ENCODE measurements around the gene WWP2. TPM values are rescaled to one million over a fixed set of nuclear protein-coding genes. Genes with fewer than 3 reads are reported as not detected.

Gene WWP2
- total RNA-seq, 6 donors from 2014 or later, result 59.5 to 125 (median 82.3) TPM

GRCh38 chr16:69909043-69909442 lies 146.9 kb downstream of the WWP2 start:
- no peak for ATAC-seq (ENCODE audit: low FRiP score in 2 of 2)
- peaks cover 0 to 35% (median 19%) of the 10 kb centered on the region in 4 donors for H3K36me3 ChIP-seq
- 95 to 97% methylated on average over 8 of the region's 8 CpGs for WGBS, 2 donors
- no peak for DNase-seq
- no peaks in the 10 kb centered on the region for H3K9me3 ChIP-seq
- H3K4me3 ChIP-seq, result no peak overlapping the region
- TF ChIP-seq CTCF (IDR thresholded peaks at IDR 0.05) (no peak), EP300 (IDR thresholded peaks at IDR 0.05) (no peak)
- H3K27me3 ChIP-seq, result no peaks in the 10 kb centered on the region
- no peaks in the 10 kb centered on the region for H3K4me1 ChIP-seq
- no peak overlapping the region for H3K27ac ChIP-seq

- H3K4me1 ChIP-seq, result no peaks in the 10 kb centered on the region
- TF ChIP-seq CTCF (IDR thresholded peaks at IDR 0.05) (no peak), EP300 (IDR thresholded peaks at IDR 0.05) (no peak), POLR2A (IDR thresholded peaks at IDR 0.05) (no peak), POLR2AphosphoS5 (IDR thresholded peaks at IDR 0.05) (no peak)
- no peaks in the 10 kb centered on the region for H3K27me3 ChIP-seq
- H3K27ac ChIP-seq, result no peak overlapping the region
- WGBS, 2 donors, result 89 to 90% methylated on average over 7 of the region's 7 CpGs
- H3K4me3 ChIP-seq, result no peak overlapping the region
- no peaks in the 10 kb centered on the region for H3K9me3 ChIP-seq
- ATAC-seq (ENCODE audit: low FRiP score in 2 of 2) (no peak), DNase-seq (no peak)
- H3K36me3 ChIP-seq, result peaks cover 0 to 35% (median 19%) of the 10 kb centered on the region in 4 donors
Measured at GRCh38 chr16:69909760-69910159, 147.6 kb downstream of the WWP2 start.

GRCh38 chr16:69910964-69911363 lies 148.8 kb downstream of the WWP2 start:
- WGBS, 2 donors, result 61% methylated on average over 3 of the region's 3 CpGs
- Histone ChIP-seq H3K27me3 (no peaks in the 10 kb centered on the region), H3K36me3 (peaks cover 0 to 35% (median 19%) of the 10 kb centered on the region in 4 donors), H3K9me3 (no peaks in the 10 kb centered on the region), H3K4me3 (no peak overlapping the region), H3K4me1 (no peaks in the 10 kb centered on the region), H3K27ac (no peak overlapping the region)
- DNase-seq (no peak), ATAC-seq (ENCODE audit: low FRiP score in 2 of 2) (no peak)
- no peak for TF ChIP-seq POLR2A (IDR thresholded peaks at IDR 0.05)
- no peak for TF ChIP-seq EP300 (IDR thresholded peaks at IDR 0.05)
- no peak for TF ChIP-seq CTCF (IDR thresholded peaks at IDR 0.05)
- TF ChIP-seq POLR2AphosphoS5 (IDR thresholded peaks at IDR 0.05), result no peak

GRCh38 chr16:69916462-69916861 lies 154.3 kb downstream of the WWP2 start:
- no peak for ATAC-seq (ENCODE audit: low FRiP score in 2 of 2)
- Histone ChIP-seq H3K27ac (no peak overlapping the region), H3K27me3 (no peaks in the 10 kb centered on the region), H3K9me3 (no peaks in the 10 kb centered on the region), H3K36me3 (peaks cover 0 to 15% (median 9%) of the 10 kb centered on the region in 4 donors), H3K4me3 (no peak overlapping the region), H3K4me1 (peaks cover 0 to 4% (median 0%) of the 10 kb centered on the region in 4 donors)
- no peak for DNase-seq
- WGBS, 2 donors, result 84 to 100% methylated on average over 1 of the region's 1 CpG
- TF ChIP-seq POLR2AphosphoS5 (IDR thresholded peaks at IDR 0.05) (no peak), EP300 (IDR thresholded peaks at IDR 0.05) (no peak), POLR2A (IDR thresholded peaks at IDR 0.05) (no peak), CTCF (IDR thresholded peaks at IDR 0.05) (no peak)

- no peaks in the 10 kb centered on the region for H3K9me3 ChIP-seq
- H3K4me1 ChIP-seq, result peaks cover 0 to 4% (median 0%) of the 10 kb centered on the region in 4 donors
- DNase-seq, result no peak
- ATAC-seq (ENCODE audit: low FRiP score in 2 of 2), result peak in 1 of 2 donors; percentile 9
- H3K4me3 ChIP-seq, result no peak overlapping the region
- no peak for TF ChIP-seq CTCF (IDR thresholded peaks at IDR 0.05)
- TF ChIP-seq EP300 (IDR thresholded peaks at IDR 0.05), result no peak
- TF ChIP-seq POLR2A (IDR thresholded peaks at IDR 0.05), result no peak
- no peak for TF ChIP-seq POLR2AphosphoS5 (IDR thresholded peaks at IDR 0.05)
- H3K36me3 ChIP-seq, result peaks cover 0 to 13% (median 4%) of the 10 kb centered on the region in 4 donors
- no peaks in the 10 kb centered on the region for H3K27me3 ChIP-seq
- peak overlapping the region in 2 of 4 donors; percentile 37 to 44 for H3K27ac ChIP-seq
- 83% methylated on average over 1 of the region's 1 CpG; no CpG with 5 or more reads in 1 of the 2 donors for WGBS, 2 donors
Measured at GRCh38 chr16:69917311-69917710, 155.2 kb downstream of the WWP2 start.

Measured in upper lobe of left lung (tissue), 6 donors.